Calu3 (cell line): Measurements from ENCODE around the gene MSTN. TPM values are rescaled to one million over a fixed set of nuclear protein-coding genes. Genes with fewer than 3 reads are reported as not detected.

ENCODE experiments used
- Bru-seq: library from RNA; stranded (reverse); fragments of 400-500 nt; gene quantifications from one replicate; lab custom pipeline; 2021; lab: Mats Ljungman, UMichigan
- BruChase-seq, 2 experiments: library from RNA; stranded (reverse); fragments of 400-500 nt; gene quantifications; one replicate each; lab custom pipeline; 2021; lab: Mats Ljungman, UMichigan
- BruUV-seq: library from RNA; stranded (reverse); fragments of 400-500 nt; replicated peaks from 2 replicates; lab custom pipeline; 2021; lab: Mats Ljungman, UMichigan
- CTCF ChIA-PET: fragments of 300-600 bp; sonication (Branson Sonifier 250); formaldehyde crosslinking; loops from one replicate; lab custom pipeline; 2022; ENCODE audit warnings: antibody characterized with exemption; lab: Charles Lee
- DNase-seq: peaks from one replicate; pipeline ENCODE4 v3.0.0; 2022
- H3K27ac Mint-ChIP-seq: one replicate; pipeline ENCODE4 v1.8.0; 2022; ENCODE audit warnings: mixed read lengths; ENCODE audit not compliant: unreplicated experiment
- H3K27me3 Mint-ChIP-seq: one replicate; pipeline ENCODE4 v1.8.0; 2022; ENCODE audit warnings: mixed read lengths; ENCODE audit not compliant: unreplicated experiment
- H3K36me3 Mint-ChIP-seq: one replicate; pipeline ENCODE4 v1.8.0; 2022; ENCODE audit warnings: mild to moderate bottlenecking, moderate library complexity, mixed read lengths; ENCODE audit not compliant: insufficient read depth, unreplicated experiment
- H3K4me1 Mint-ChIP-seq: one replicate; pipeline ENCODE4 v1.8.0; 2022; ENCODE audit warnings: mild to moderate bottlenecking, low read depth, mixed read lengths; ENCODE audit not compliant: unreplicated experiment
- H3K4me3 Mint-ChIP-seq: one replicate; pipeline ENCODE4 v1.8.0; 2022; ENCODE audit warnings: mild to moderate bottlenecking, low read depth, moderate library complexity, mixed read lengths; ENCODE audit not compliant: unreplicated experiment
- H3K9me3 Mint-ChIP-seq: one replicate; pipeline ENCODE4 v1.8.0; 2022; ENCODE audit warnings: low read depth, mixed read lengths; ENCODE audit not compliant: unreplicated experiment
- intact Hi-C: fragments of 100-400 bp; cut with micrococcal nuclease; formaldehyde crosslinking; loops from one replicate; pipeline ENCODE4 v1.10.0; 2022; ENCODE audit not compliant: unreplicated experiment
- long read RNA-seq: library from polyadenylated mRNA; stranded (forward); transcript quantifications from one replicate; pipeline ENCODE4 v2.0.0, GENCODE V29; 2022
- total RNA-seq: library from RNA; stranded (reverse); gene quantifications from 2 replicates; pipeline ENCODE4 v1.2.3, GENCODE V29; 2022
- TF ChIP-seq, protein P1 (sequence below): fragments of 200-600 bp; IDR thresholded peaks from one replicate; pipeline ENCODE4 v1.8.0; 2022; ENCODE audit warnings: antibody characterized with exemption; ENCODE audit not compliant: unreplicated experiment

The MSTN gene
- total RNA-seq, result 0.24 TPM in 1 of 2 replicates, not detected in the other
- percentile 30 among the genes with signal in this experiment for Bru-seq, nascent RNA
- BruChase-seq, experiment 1, labeled RNA remaining after a 6-hour chase, result percentile 36 among the genes with signal in this experiment
- percentile 33 among the genes with signal in this experiment for BruChase-seq, experiment 2, labeled RNA remaining after a 2-hour chase
- long read RNA-seq, result 0 reads

DNA sequence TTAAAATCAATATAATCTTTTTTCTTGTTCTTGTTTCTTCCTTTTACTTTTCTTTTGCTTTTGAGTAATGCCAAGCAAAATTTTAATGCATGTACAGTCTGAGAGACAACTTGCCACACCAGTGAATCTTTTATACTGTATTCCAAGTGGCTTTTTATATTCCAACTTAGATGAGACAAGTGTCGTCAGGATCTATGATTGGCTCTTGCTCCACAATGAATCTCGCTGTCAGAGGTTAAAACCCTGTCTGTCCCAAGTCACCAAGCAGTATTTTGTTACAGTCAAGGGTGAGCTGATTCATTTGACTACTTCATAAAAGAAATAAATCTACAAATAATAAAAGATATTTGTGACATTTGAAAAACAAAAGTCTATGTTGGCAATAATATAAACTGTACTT lies at the start of gene MSTN:
TSS of gene MSTN (minus strand) at position 129 of the 400 bp plus-strand sequence. CDS start 133 bp downstream, outside the sequence.
- no peak within 1 kb of the TSS for H3K4me3 Mint-ChIP-seq
- no peak for DNase-seq
- H3K9me3 Mint-ChIP-seq, result no peaks in the 10 kb centered on the region
- CTCF ChIA-PET, result no interaction called here
- no peaks in the 10 kb centered on the region for H3K4me1 Mint-ChIP-seq
- H3K36me3 Mint-ChIP-seq, result no peaks in the 10 kb centered on the region
- intact Hi-C loops, result no loop called here
- H3K27me3 Mint-ChIP-seq, result no peaks in the 10 kb centered on the region
- H3K27ac Mint-ChIP-seq, result no peak within 1 kb of the TSS
- TF ChIP-seq, protein P1, sequence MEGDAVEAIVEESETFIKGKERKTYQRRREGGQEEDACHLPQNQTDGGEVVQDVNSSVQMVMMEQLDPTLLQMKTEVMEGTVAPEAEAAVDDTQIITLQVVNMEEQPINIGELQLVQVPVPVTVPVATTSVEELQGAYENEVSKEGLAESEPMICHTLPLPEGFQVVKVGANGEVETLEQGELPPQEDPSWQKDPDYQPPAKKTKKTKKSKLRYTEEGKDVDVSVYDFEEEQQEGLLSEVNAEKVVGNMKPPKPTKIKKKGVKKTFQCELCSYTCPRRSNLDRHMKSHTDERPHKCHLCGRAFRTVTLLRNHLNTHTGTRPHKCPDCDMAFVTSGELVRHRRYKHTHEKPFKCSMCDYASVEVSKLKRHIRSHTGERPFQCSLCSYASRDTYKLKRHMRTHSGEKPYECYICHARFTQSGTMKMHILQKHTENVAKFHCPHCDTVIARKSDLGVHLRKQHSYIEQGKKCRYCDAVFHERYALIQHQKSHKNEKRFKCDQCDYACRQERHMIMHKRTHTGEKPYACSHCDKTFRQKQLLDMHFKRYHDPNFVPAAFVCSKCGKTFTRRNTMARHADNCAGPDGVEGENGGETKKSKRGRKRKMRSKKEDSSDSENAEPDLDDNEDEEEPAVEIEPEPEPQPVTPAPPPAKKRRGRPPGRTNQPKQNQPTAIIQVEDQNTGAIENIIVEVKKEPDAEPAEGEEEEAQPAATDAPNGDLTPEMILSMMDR, result no peak
- no TSS peak for BruUV-seq

DNA sequence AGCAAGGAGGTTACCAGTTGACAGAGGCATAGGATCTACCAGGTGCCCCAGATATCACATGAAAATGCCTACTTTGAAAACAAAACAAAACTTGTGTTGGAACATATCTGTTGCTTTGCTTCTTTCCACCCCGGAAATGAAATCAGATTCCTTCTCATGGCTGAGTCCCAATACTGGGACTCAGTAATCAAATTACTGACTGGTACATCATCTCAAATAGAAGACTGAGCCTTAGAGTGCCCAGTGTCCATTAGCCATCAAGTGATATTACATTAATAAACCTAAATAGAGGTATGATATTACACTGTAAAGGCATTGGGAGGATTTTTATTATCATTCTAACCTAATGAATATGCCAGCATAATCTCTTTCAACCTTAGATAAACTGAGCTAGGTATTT lies 48.6 kb upstream of the MSTN start:
- TF ChIP-seq, protein P1, result no peak
- H3K4me3 Mint-ChIP-seq, result no peak overlapping the region
- BruUV-seq, result no TSS peak
- CTCF ChIA-PET, result no interaction called here
- H3K27me3 Mint-ChIP-seq, result no peaks in the 10 kb centered on the region
- intact Hi-C loops, result no loop called here
- H3K9me3 Mint-ChIP-seq, result peaks cover 7% of the 10 kb centered on the region
- H3K4me1 Mint-ChIP-seq, result no peaks in the 10 kb centered on the region
- H3K27ac Mint-ChIP-seq, result no peak overlapping the region
- no peaks in the 10 kb centered on the region for H3K36me3 Mint-ChIP-seq
- DNase-seq, result no peak

DNA sequence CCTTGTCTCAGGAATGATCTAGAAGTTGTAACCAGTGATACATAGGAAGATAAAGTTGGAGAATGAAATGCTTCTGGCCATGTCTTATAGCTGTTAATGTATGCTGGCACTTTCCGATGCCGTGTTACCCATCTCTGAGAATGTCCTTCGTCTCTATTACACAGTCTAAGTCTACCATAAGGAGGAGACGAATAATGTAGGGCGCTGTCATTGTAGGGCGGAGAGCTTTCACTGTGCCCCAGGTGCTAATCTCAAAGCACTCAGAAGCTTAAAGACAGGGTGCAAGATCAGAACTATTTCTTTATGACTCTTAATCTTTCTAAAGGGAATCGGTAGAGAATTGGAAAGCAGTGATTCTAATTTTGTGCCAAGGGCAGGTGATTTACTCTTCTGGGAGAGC lies 48.2 kb upstream of the MSTN start:
- H3K27ac Mint-ChIP-seq, result no peak overlapping the region

DNA sequence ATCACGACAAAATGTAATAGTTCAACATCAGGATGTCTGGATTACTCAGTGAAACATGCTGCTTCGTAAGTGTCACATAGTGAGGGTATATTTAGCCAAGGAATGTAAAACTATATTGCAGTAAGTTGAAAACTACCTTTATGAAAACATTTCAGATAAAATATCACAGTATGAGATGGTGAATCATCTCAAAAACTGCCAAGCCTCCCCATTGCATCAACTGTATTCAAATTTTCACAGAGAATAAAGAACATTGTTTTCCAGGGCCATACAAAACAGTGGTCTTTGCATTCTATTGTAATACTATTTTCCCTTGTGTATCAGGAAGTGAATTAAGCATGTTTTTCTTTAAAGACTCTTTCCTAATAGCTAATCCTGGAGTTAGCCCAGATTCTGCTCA lies 47.6 kb upstream of the MSTN start:
- H3K4me3 Mint-ChIP-seq, result no peak overlapping the region
- intact Hi-C loops, result no loop called here
- H3K27me3 Mint-ChIP-seq, result no peaks in the 10 kb centered on the region
- CTCF ChIA-PET, result no interaction called here
- H3K9me3 Mint-ChIP-seq, result peaks cover 4% of the 10 kb centered on the region
- H3K27ac Mint-ChIP-seq, result no peak overlapping the region
- BruUV-seq, result no TSS peak
- DNase-seq, result no peak
- no peaks in the 10 kb centered on the region for H3K4me1 Mint-ChIP-seq
- H3K36me3 Mint-ChIP-seq, result no peaks in the 10 kb centered on the region
- TF ChIP-seq, protein P1, result no peak

More for the DNA sequence above, 48.2 kb upstream of the MSTN start:
- no TSS peak for BruUV-seq
- no peaks in the 10 kb centered on the region for H3K36me3 Mint-ChIP-seq
- intact Hi-C loops, result no loop called here
- H3K9me3 Mint-ChIP-seq, result peaks cover 5% of the 10 kb centered on the region
- no peaks in the 10 kb centered on the region for H3K27me3 Mint-ChIP-seq
- CTCF ChIA-PET, result no interaction called here
- no peaks in the 10 kb centered on the region for H3K4me1 Mint-ChIP-seq
- no peak for DNase-seq
- H3K4me3 Mint-ChIP-seq, result no peak overlapping the region
- TF ChIP-seq, protein P1, result no peak
